Measurements from ENCODE around the gene C11orf24. TPM values are rescaled to one million over a fixed set of nuclear protein-coding genes. Genes with fewer than 3 reads are reported as not detected.

The C11orf24 gene
- total RNA-seq, 1 donor from 2014 or later: 123 TPM

- DNase-seq (ENCODE audit: low spot score in 2 of 2): no peak
These were observed 37.9 kb upstream of the C11orf24 start for GRCh38 chr11:68309621-68310185.

DNA sequence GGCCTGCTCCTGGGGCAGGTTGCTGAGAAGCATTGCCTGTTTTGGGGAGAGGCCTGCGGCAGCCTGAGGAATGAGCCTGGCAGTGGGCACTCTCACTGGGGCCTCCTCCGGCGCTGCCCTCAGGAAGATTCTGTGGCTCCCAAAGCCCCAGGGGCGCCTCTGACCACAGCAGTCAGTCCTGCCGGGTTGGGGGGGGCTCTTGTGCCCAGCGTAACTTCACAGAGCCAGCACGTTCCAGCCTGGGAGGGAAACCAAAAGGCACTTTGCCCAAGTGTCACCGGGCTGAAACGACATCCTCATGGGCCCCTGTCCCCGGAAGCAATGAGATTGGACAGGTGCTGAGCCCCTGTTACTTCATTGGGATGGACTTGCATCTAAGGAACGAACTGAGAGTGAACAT is 36.3 kb upstream of the C11orf24 start:
- no peak for DNase-seq (ENCODE audit: low spot score in 2 of 2)
- no peak overlapping the region for H3K4me3 ChIP-seq
- no peaks in the 10 kb centered on the region for H3K36me3 ChIP-seq
- no peak for TF ChIP-seq CTCF (IDR thresholded peaks at IDR 0.05)
- no peaks in the 10 kb centered on the region for H3K27me3 ChIP-seq
- peaks cover 0 to 2% of the 10 kb centered on the region in 2 donors for H3K4me1 ChIP-seq
- H3K9me3 ChIP-seq: no peaks in the 10 kb centered on the region
- peak overlapping the region; percentile 21 to 53 for H3K27ac ChIP-seq
- intact Hi-C loops (cut with DNase I): no loop called here

More at GRCh38 chr11:68309621-68310185, 37.9 kb upstream of the C11orf24 start:
- Histone ChIP-seq H3K4me3 (no peak overlapping the region), H3K4me1 (peaks cover 8 to 11% of the 10 kb centered on the region in 2 donors), H3K36me3 (no peaks in the 10 kb centered on the region), H3K27ac (peak overlapping the region in 1 of 2 donors; percentile 18), H3K27me3 (no peaks in the 10 kb centered on the region), H3K9me3 (no peaks in the 10 kb centered on the region)
- intact Hi-C loops (cut with DNase I): loop anchor here (5.0 kb wide), 1 partner anchor 97 kb away; the partner anchor contains the start of gene KMT5B
- no peak for TF ChIP-seq CTCF (IDR thresholded peaks at IDR 0.05)

DNA sequence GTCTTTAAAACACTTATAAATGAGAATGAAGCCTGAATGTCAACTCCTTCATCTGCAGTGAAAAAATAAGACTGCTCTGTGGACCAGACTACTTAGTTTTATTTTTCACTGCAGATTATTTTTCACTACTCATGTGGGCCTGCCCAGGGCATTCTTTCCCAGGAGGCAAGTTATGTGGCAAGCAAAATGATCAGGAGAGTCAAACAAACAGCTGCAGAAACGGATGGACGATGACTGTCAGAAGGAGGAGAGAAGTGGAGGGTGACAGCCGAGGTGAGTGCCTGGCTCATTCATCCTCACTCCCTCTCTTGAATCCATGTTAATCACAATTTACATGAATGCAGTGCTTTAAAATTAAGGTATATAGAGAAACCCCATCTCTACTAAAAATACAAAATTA is 34.9 kb upstream of the C11orf24 start:
- Histone ChIP-seq H3K9me3 (no peaks in the 10 kb centered on the region), H3K4me1 (no peaks in the 10 kb centered on the region), H3K4me3 (no peak overlapping the region), H3K27me3 (no peaks in the 10 kb centered on the region), H3K27ac (no peak overlapping the region), H3K36me3 (no peaks in the 10 kb centered on the region)
- no peak for DNase-seq (ENCODE audit: low spot score in 2 of 2)
- TF ChIP-seq CTCF (IDR thresholded peaks at IDR 0.05): no peak
- intact Hi-C loops (cut with DNase I): no loop called here

GRCh38 chr11:68303982-68304780 is 32.4 kb upstream of the C11orf24 start:
- no peaks in the 10 kb centered on the region for H3K36me3 ChIP-seq

DNA sequence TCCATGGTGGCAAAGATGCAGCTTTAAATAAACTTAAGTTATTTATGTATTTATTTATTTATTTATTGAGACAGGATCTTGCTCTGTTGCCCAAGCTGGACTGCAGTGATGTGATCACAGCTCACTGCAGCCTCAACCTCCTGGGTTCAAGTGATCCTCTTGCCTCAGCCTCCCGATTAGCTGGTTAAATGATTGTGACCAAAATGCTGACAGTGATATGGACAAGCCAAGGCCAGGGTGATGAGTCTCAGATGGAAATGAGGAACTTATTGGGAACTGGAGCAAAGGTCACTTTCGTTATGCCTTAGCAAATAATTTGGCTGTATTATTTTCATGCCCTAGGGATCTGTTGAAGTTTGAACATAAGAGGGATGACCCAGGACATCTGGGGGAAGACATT is 31.3 kb upstream of the C11orf24 start:
- peaks cover 0 to under 1% of the 10 kb centered on the region in 2 donors for H3K4me1 ChIP-seq
- no peaks in the 10 kb centered on the region for H3K36me3 ChIP-seq
- H3K9me3 ChIP-seq: no peaks in the 10 kb centered on the region
- H3K4me3 ChIP-seq: no peak overlapping the region
- H3K27me3 ChIP-seq: no peaks in the 10 kb centered on the region
- DNase-seq (ENCODE audit: low spot score in 2 of 2): no peak
- no peak for TF ChIP-seq CTCF (IDR thresholded peaks at IDR 0.05)
- no peak overlapping the region for H3K27ac ChIP-seq
- intact Hi-C loops (cut with DNase I): no loop called here

More at GRCh38 chr11:68303982-68304780, 32.4 kb upstream of the C11orf24 start:
- DNase-seq (ENCODE audit: low spot score in 2 of 2): no peak
- Histone ChIP-seq H3K4me3 (no peak overlapping the region), H3K9me3 (no peaks in the 10 kb centered on the region), H3K4me1 (no peaks in the 10 kb centered on the region), H3K27ac (no peak overlapping the region), H3K27me3 (no peaks in the 10 kb centered on the region)
- TF ChIP-seq CTCF (IDR thresholded peaks at IDR 0.05): no peak
- intact Hi-C loops (cut with DNase I): no loop called here

Data from ascending aorta (tissue), 2 donors.